WTC11 (cell line): Measurements from ENCODE around the gene PRRT1. TPM values are rescaled to one million over a fixed set of nuclear protein-coding genes. Genes with fewer than 3 reads are reported as not detected.

Source experiments
- ATAC-seq: fragments of 200-7000 bp; cut with Tn5 transposase; 2 replicates; pipeline ENCODE4 v1.10.0; 2021; ENCODE audit warnings: mild to moderate bottlenecking, moderate library complexity
- CTCF ChIA-PET: fragments of 300-600 bp; sonication (Branson Sonifier 250); formaldehyde crosslinking; loops from one replicate; lab custom pipeline; 2021; ENCODE audit warnings: antibody characterized with exemption; lab: Charles Lee
- POLR2A ChIA-PET: fragments of 350-600 bp; sonication (Branson Sonifier 250); formaldehyde crosslinking; loops from one replicate; lab custom pipeline; 2021; ENCODE audit warnings: antibody characterized with exemption; lab: Charles Lee
- DNase-seq: peaks from one replicate; pipeline ENCODE4 v3.0.0; 2021; ENCODE audit warnings: low spot score
- H3K27ac Mint-ChIP-seq: 2 replicates; pipeline ENCODE4 v1.8.0; 2021; ENCODE audit warnings: mixed read lengths
- H3K27me3 Mint-ChIP-seq: 2 replicates; pipeline ENCODE4 v1.8.0; 2021; ENCODE audit warnings: low read depth, mild to moderate bottlenecking, moderate library complexity, mixed read lengths
- H3K36me3 Mint-ChIP-seq: 2 replicates; pipeline ENCODE4 v1.8.0; 2021; ENCODE audit warnings: mixed read lengths
- H3K4me1 Mint-ChIP-seq: 2 replicates; pipeline ENCODE4 v1.8.0; 2022; ENCODE audit warnings: mixed read lengths
- H3K4me3 Mint-ChIP-seq: 2 replicates; pipeline ENCODE4 v1.8.0; 2021; ENCODE audit warnings: mild to moderate bottlenecking, moderate library complexity, mixed read lengths
- H3K9me3 Mint-ChIP-seq: 2 replicates; pipeline ENCODE4 v1.8.0; 2021; ENCODE audit warnings: mixed read lengths
- AFF4 ChIP-seq: sonication (generic); formaldehyde crosslinking; IDR thresholded peaks from 2 replicates; pipeline ENCODE4 v1.8.1; 2023; ENCODE audit warnings: mild to moderate bottlenecking, missing genetic modification reagents, borderline replicate concordance
- CREM ChIP-seq: sonication (generic); formaldehyde crosslinking; IDR thresholded peaks from 2 replicates; pipeline ENCODE4 v1.8.1; 2022; ENCODE audit warnings: mild to moderate bottlenecking, missing genetic modification reagents, moderate library complexity
- EMX1 ChIP-seq: fragments of 250-450 bp; sonication (Bioruptor Pico); IDR thresholded peaks from 2 replicates; pipeline ENCODE4 v1.8.0; 2021; ENCODE audit warnings: mild to moderate bottlenecking
- ERG ChIP-seq: fragments of 250-450 bp; sonication (Bioruptor Pico); IDR thresholded peaks from 2 replicates; pipeline ENCODE4 v1.8.0; 2021; ENCODE audit warnings: mild to moderate bottlenecking
- ETV6 ChIP-seq: sonication (generic); formaldehyde crosslinking; IDR thresholded peaks from 2 replicates; pipeline ENCODE4 v1.8.1; 2022; ENCODE audit warnings: mild to moderate bottlenecking, missing genetic modification reagents
- GRHL2 ChIP-seq: fragments of 250-450 bp; sonication (Bioruptor Pico); IDR thresholded peaks from 2 replicates; pipeline ENCODE4 v1.8.0; 2022; ENCODE audit warnings: mild to moderate bottlenecking, moderate library complexity; ENCODE audit not compliant: insufficient replicate concordance, severe bottlenecking
- PREB ChIP-seq: sonication (generic); formaldehyde crosslinking; IDR thresholded peaks from 2 replicates; pipeline ENCODE4 v1.8.1; 2022; ENCODE audit warnings: mild to moderate bottlenecking, missing genetic modification reagents, moderate library complexity, borderline replicate concordance
- RORB ChIP-seq: fragments of 250-450 bp; sonication (Bioruptor Pico); IDR thresholded peaks from 2 replicates; pipeline ENCODE4 v1.9.0; 2021; ENCODE audit warnings: mild to moderate bottlenecking
- SMAD4 ChIP-seq: sonication (generic); formaldehyde crosslinking; IDR thresholded peaks from 2 replicates; pipeline ENCODE4 v1.8.0; 2022; ENCODE audit warnings: mild to moderate bottlenecking, missing genetic modification reagents
- SP1 ChIP-seq: sonication (generic); formaldehyde crosslinking; conservative IDR thresholded peaks from 2 replicates; pipeline ENCODE4 v1.8.1; 2022; ENCODE audit warnings: missing genetic modification reagents
- TEAD1 ChIP-seq: sonication (generic); formaldehyde crosslinking; IDR thresholded peaks from 2 replicates; pipeline ENCODE4 v1.8.0; 2022; ENCODE audit warnings: mild to moderate bottlenecking, missing genetic modification reagents
- TEAD4 ChIP-seq: sonication (generic); formaldehyde crosslinking; IDR thresholded peaks from 2 replicates; pipeline ENCODE4 v1.8.0; 2022; ENCODE audit warnings: mild to moderate bottlenecking, missing genetic modification reagents
- USF2 ChIP-seq: sonication (generic); formaldehyde crosslinking; IDR thresholded peaks from 2 replicates; pipeline ENCODE4 v1.8.1; 2023; ENCODE audit warnings: mild to moderate bottlenecking, missing genetic modification reagents, moderate library complexity
- ZNF232 ChIP-seq: sonication (generic); formaldehyde crosslinking; IDR thresholded peaks from 2 replicates; pipeline ENCODE4 v1.8.0; 2022; ENCODE audit warnings: mild to moderate bottlenecking, missing genetic modification reagents
- ZNF263 ChIP-seq: sonication (generic); formaldehyde crosslinking; IDR thresholded peaks from 2 replicates; pipeline ENCODE4 v1.8.1; 2022; ENCODE audit warnings: low read depth, mild to moderate bottlenecking, moderate library complexity, missing genetic modification reagents
- ZNF423 ChIP-seq: fragments of 250-450 bp; sonication (Bioruptor Pico); IDR thresholded peaks from 2 replicates; pipeline ENCODE4 v2.1.2; 2022; ENCODE audit warnings: mild to moderate bottlenecking, moderate library complexity
- total RNA-seq: library from RNA; stranded (reverse); gene quantifications from 3 replicates; pipeline ENCODE4 v1.2.3, GENCODE V29; 2021
- TF ChIP-seq, protein P1 (sequence below): fragments of 250-450 bp; sonication (Bioruptor Pico); IDR thresholded peaks from 2 replicates; pipeline ENCODE4 v2.1.2; 2022; ENCODE audit warnings: mild to moderate bottlenecking, moderate library complexity
- TF ChIP-seq, protein P2 (sequence below): sonication (generic); formaldehyde crosslinking; IDR thresholded peaks from 2 replicates; pipeline ENCODE4 v1.8.0; 2022; ENCODE audit warnings: missing genetic modification reagents
- TF ChIP-seq, protein P3 (sequence below): sonication (generic); formaldehyde crosslinking; IDR thresholded peaks from 2 replicates; pipeline ENCODE4 v1.8.0; 2023; ENCODE audit warnings: missing genetic modification reagents, mild to moderate bottlenecking, borderline replicate concordance

PRRT1 gene
- total RNA-seq, 1 experiment from 2014 or later, result 1.6 TPM

GRCh38 chr6:32110632-32111031 is 41.1 kb downstream of the PRRT1 start:
- TF ChIP-seq EMX1 (CRISPR knock-in tag), result no peak
- no peak for TF ChIP-seq PREB
- no peak for TF ChIP-seq SP1 (CRISPR knock-in tag)
- no peak for TF ChIP-seq ERG (CRISPR knock-in tag)
- no peak for TF ChIP-seq ZNF263
- TF ChIP-seq, protein P1, sequence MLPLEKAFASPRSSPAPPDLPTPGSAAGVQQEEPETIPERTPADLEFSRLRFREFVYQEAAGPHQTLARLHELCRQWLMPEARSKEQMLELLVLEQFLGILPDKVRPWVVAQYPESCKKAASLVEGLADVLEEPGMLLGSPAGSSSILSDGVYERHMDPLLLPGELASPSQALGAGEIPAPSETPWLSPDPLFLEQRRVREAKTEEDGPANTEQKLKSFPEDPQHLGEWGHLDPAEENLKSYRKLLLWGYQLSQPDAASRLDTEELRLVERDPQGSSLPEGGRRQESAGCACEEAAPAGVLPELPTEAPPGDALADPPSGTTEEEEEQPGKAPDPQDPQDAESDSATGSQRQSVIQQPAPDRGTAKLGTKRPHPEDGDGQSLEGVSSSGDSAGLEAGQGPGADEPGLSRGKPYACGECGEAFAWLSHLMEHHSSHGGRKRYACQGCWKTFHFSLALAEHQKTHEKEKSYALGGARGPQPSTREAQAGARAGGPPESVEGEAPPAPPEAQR (CRISPR knock-in tag), result no peak
- TF ChIP-seq GRHL2, result no peak
- TF ChIP-seq TEAD1 (CRISPR knock-in tag), result no peak
- TF ChIP-seq, protein P2, sequence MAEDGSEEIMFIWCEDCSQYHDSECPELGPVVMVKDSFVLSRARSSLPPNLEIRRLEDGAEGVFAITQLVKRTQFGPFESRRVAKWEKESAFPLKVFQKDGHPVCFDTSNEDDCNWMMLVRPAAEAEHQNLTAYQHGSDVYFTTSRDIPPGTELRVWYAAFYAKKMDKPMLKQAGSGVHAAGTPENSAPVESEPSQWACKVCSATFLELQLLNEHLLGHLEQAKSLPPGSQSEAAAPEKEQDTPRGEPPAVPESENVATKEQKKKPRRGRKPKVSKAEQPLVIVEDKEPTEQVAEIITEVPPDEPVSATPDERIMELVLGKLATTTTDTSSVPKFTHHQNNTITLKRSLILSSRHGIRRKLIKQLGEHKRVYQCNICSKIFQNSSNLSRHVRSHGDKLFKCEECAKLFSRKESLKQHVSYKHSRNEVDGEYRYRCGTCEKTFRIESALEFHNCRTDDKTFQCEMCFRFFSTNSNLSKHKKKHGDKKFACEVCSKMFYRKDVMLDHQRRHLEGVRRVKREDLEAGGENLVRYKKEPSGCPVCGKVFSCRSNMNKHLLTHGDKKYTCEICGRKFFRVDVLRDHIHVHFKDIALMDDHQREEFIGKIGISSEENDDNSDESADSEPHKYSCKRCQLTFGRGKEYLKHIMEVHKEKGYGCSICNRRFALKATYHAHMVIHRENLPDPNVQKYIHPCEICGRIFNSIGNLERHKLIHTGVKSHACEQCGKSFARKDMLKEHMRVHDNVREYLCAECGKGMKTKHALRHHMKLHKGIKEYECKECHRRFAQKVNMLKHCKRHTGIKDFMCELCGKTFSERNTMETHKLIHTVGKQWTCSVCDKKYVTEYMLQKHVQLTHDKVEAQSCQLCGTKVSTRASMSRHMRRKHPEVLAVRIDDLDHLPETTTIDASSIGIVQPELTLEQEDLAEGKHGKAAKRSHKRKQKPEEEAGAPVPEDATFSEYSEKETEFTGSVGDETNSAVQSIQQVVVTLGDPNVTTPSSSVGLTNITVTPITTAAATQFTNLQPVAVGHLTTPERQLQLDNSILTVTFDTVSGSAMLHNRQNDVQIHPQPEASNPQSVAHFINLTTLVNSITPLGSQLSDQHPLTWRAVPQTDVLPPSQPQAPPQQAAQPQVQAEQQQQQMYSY (CRISPR knock-in tag), result no peak
- no peak for TF ChIP-seq CREM (CRISPR knock-in tag)
- no peak for TF ChIP-seq RORB (CRISPR knock-in tag)
- TF ChIP-seq, protein P3, sequence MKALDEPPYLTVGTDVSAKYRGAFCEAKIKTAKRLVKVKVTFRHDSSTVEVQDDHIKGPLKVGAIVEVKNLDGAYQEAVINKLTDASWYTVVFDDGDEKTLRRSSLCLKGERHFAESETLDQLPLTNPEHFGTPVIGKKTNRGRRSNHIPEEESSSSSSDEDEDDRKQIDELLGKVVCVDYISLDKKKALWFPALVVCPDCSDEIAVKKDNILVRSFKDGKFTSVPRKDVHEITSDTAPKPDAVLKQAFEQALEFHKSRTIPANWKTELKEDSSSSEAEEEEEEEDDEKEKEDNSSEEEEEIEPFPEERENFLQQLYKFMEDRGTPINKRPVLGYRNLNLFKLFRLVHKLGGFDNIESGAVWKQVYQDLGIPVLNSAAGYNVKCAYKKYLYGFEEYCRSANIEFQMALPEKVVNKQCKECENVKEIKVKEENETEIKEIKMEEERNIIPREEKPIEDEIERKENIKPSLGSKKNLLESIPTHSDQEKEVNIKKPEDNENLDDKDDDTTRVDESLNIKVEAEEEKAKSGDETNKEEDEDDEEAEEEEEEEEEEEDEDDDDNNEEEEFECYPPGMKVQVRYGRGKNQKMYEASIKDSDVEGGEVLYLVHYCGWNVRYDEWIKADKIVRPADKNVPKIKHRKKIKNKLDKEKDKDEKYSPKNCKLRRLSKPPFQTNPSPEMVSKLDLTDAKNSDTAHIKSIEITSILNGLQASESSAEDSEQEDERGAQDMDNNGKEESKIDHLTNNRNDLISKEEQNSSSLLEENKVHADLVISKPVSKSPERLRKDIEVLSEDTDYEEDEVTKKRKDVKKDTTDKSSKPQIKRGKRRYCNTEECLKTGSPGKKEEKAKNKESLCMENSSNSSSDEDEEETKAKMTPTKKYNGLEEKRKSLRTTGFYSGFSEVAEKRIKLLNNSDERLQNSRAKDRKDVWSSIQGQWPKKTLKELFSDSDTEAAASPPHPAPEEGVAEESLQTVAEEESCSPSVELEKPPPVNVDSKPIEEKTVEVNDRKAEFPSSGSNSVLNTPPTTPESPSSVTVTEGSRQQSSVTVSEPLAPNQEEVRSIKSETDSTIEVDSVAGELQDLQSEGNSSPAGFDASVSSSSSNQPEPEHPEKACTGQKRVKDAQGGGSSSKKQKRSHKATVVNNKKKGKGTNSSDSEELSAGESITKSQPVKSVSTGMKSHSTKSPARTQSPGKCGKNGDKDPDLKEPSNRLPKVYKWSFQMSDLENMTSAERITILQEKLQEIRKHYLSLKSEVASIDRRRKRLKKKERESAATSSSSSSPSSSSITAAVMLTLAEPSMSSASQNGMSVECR, result no peak
- TF ChIP-seq ZNF423 (CRISPR knock-in tag), result no peak
- Mint-ChIP-seq H3K36me3 (peaks cover 4% of the 10 kb centered on the region; the same call in 1 of the 2 replicates), H3K27me3 (peaks cover 16% of the 10 kb centered on the region), H3K4me3 (no peak overlapping the region), H3K27ac (no peak overlapping the region), H3K4me1 (peaks cover 20% of the 10 kb centered on the region), H3K9me3 (no peaks in the 10 kb centered on the region)
- CTCF ChIA-PET, result interaction anchor here (1.1 to 3.4 kb wide), 5 partner anchors 8 to 85 kb away, joined by 3 to 20 read pairs (median 5); no protein-coding TSS in a partner anchor
- ATAC-seq (no peak), DNase-seq (no peak)
- POLR2A ChIA-PET, result no interaction called here

DNA sequence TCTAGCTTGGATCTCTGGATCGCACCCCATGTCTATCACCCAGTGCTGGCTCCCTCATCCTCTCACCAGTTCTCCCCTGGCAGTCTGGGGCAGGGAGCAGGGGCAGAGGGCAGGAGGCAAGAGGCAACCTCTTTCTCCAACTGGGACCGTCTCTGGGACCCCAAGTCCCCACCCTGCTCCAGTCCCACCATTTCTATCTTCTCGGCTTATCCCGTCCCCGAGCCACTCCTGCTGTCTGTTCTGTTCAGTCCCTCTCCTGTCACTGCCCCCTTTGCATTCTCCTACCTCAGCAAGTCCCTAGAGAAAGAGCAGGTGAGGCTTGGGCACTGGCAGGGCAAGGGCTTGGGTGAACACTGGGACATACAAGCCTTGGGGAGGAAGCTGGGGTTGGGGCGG is 42.0 kb downstream of the PRRT1 start:
- Mint-ChIP-seq H3K9me3 (no peaks in the 10 kb centered on the region), H3K27ac (no peak overlapping the region), H3K27me3 (peaks cover 22% of the 10 kb centered on the region), H3K36me3 (0 out of 2 replicates have a peak, but pooled peaks cover 1% of the 10 kb centered on the region), H3K4me3 (no peak overlapping the region), H3K4me1 (peaks cover 20% of the 10 kb centered on the region)
- ChIA-PET POLR2A (interaction anchor here (0.6 to 0.7 kb wide), 2 partner anchors 9 to 862 kb away, joined by 3 to 6 read pairs; no protein-coding TSS in a partner anchor), CTCF (interaction anchor here (0.6 to 3.4 kb wide), 6 partner anchors 9 to 86 kb away, joined by 3 to 20 read pairs (median 5); no protein-coding TSS in a partner anchor)
- DNase-seq (no peak), ATAC-seq (no peak)
- TF ChIP-seq SMAD4 (CRISPR knock-in tag), result no peak
- TF ChIP-seq TEAD4 (CRISPR knock-in tag), result no peak
- TF ChIP-seq SP1 (CRISPR knock-in tag), result no peak
- no peak for TF ChIP-seq AFF4 (CRISPR knock-in tag)
- TF ChIP-seq ZNF263, result no peak
- TF ChIP-seq USF2, result no peak
- TF ChIP-seq ETV6 (CRISPR knock-in tag), result no peak
- TF ChIP-seq ZNF232 (CRISPR knock-in tag), result no peak
